ENCODE measurements around the gene TMF1. TPM values are rescaled to one million over a fixed set of nuclear protein-coding genes. Genes with fewer than 3 reads are reported as not detected.

The TMF1 gene
- total RNA-seq, 1 donor from 2014 or later, result 35.7 TPM

DNA sequence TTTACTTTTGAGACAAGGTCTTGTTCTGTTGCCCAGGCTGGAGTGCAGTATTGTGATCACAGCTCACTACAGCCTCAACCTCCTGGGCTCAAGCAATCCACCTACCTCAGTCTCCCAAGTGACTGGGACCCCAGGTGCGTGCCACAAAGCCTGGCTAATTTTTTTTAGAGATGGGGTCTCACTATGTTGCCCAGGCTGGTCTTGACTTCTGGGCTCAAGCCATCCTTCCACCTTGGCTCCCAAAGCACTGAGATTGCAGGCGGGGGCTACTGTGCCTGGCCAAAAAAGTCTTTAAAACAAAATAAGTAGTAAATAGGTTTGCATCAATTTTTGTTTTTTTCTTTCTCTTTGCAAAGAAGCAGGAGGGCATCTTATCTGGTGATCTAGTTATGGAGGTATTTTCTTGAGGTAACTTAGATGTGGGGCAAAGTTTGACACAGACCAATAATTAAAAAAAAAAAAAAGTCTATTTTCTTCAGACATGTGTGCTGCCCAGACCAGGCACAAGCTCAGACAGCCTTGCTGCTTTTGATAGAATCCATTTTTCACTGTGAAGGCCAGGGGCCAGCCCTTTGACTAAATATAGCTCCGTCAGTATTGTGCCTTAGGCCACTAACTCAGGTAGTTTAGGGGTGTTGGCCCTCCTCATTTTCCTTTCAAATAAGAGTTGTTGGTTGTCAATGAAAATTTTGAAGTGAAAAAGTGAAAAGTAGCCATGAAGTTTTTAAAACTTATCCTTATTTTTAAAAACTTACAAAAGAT, 35.1 kb upstream of the TMF1 start:
- H3K27me3 Mint-ChIP-seq (ENCODE audit: low read depth), result no peaks in the 10 kb centered on the region
- intact Hi-C loops (cut with micrococcal nuclease), result loop anchor here (10.0 kb wide), 1 partner anchor 1432 kb away; the partner anchor contains the start of gene SUCLG2
- no peak for DNase-seq (ENCODE audit: low spot score)
- H3K27ac Mint-ChIP-seq, result peak overlapping the region; percentile 88
- H3K4me1 Mint-ChIP-seq (ENCODE audit: low read depth), result peaks cover 60% of the 10 kb centered on the region
- H3K4me3 Mint-ChIP-seq (ENCODE audit: low read depth), result peak overlapping the region; percentile 86
- peaks cover 56% of the 10 kb centered on the region for H3K36me3 Mint-ChIP-seq (ENCODE audit: low read depth)
- no peaks in the 10 kb centered on the region for H3K9me3 Mint-ChIP-seq

GRCh38 chr3:69085833-69086722, 33.9 kb upstream of the TMF1 start:
- H3K27me3 Mint-ChIP-seq (ENCODE audit: low read depth), result no peaks in the 10 kb centered on the region
- H3K36me3 Mint-ChIP-seq (ENCODE audit: low read depth), result peaks cover 47% of the 10 kb centered on the region
- H3K4me1 Mint-ChIP-seq (ENCODE audit: low read depth), result peaks cover 61% of the 10 kb centered on the region
- intact Hi-C loops (cut with micrococcal nuclease), result loop anchor here (2.0 to 10.0 kb wide), 2 partner anchors 73 to 1431 kb away; partner anchors contain the start of genes EOGT and SUCLG2
- H3K9me3 Mint-ChIP-seq, result no peaks in the 10 kb centered on the region
- peak overlapping the region; percentile 98 for H3K27ac Mint-ChIP-seq
- H3K4me3 Mint-ChIP-seq (ENCODE audit: low read depth), result peak overlapping the region; percentile 96
- DNase-seq (ENCODE audit: low spot score), result peak; percentile 40

DNA sequence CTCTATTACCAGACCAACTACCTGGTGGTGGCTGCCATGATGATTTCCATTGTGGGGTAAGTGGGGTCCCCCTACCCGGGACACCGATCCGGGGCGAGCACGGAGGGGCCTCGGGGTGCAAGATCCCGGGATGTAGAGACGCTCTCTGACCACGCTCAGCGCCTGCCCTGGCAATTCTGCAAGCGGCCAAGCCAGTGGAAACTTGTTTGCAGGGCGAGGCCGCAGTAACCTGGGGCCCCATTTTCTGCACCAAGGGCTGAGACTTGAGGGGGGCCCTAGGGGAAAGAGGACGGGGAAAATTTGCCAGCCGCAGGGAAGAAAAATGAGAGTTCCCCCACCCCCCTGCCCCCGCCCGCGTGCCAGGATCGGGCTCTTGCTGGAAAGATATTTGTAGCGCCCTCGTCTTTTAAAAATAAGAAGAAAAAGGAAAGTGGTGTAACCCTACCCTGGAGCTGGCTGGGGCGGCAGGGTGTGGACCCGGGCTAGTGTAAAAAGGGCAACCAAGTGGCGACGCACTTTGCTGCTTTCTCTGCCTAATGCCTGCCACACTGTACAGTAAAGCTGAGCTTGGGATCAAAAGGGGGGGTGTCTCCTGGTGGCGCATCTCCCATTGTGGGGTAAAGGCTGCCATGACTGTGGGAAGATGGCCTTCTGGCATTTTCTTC, 33.2 kb upstream of the TMF1 start:
- DNase-seq (ENCODE audit: low spot score), result no peak
- Mint-ChIP-seq H3K9me3 (no peaks in the 10 kb centered on the region), H3K36me3 (ENCODE audit: low read depth) (peaks cover 40% of the 10 kb centered on the region), H3K4me1 (ENCODE audit: low read depth) (peaks cover 60% of the 10 kb centered on the region), H3K27ac (peak overlapping the region; percentile 98), H3K27me3 (ENCODE audit: low read depth) (no peaks in the 10 kb centered on the region), H3K4me3 (ENCODE audit: low read depth) (peak overlapping the region; percentile 96)
- intact Hi-C loops (cut with micrococcal nuclease), result loop anchor here (2.0 to 10.0 kb wide), 2 partner anchors 72 to 1430 kb away; partner anchors contain the start of genes EOGT and SUCLG2

DNA sequence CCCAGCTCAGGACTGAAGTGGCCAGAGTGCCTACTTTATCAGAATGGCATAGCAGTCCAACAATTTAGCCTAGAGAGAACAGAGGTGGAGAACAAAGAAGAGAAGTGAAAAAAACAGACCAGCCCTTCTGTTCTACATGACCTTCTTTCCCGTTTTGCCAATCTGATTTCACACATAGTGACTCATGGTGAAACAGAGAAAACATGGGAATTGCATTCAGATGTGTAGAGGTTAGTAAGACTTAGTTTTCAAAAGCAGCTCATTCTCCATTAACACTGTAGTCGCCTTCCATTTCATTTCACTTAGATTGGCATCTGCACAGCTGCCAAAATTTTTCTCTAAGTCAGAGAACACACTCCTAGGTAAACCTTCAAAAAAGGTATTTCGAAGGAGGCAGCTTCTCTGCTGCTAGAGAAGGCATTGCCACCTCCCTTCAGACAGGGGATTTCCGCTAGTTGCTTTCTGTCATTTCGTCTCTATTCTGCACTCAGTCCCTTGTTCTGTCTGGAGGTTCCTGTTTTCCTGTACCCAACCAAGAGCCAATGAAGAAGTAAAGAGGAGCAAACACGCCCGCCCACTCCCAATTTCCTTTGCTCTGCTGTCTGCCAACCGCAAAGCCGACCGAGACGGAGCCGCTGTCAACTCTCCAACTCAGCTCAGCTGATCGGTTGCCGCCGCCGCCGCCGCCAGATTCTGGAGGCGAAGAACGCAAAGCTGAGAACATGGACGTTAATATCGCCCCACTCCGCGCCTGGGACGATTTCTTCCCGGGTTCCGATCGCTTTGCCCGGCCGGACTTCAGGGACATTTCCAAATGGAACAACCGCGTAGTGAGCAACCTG, 32.4 kb upstream of the TMF1 start, which contains the start of gene ARL6IP5:
Gene ARL6IP5 (plus strand): TSS at position 612 of the 842 bp plus-strand sequence. CDS start 111 bp downstream, at position 723.
- Mint-ChIP-seq H3K4me1 (ENCODE audit: low read depth) (peaks cover 53% of the 10 kb centered on the region), H3K9me3 (no peaks in the 10 kb centered on the region), H3K36me3 (ENCODE audit: low read depth) (peaks cover 34% of the 10 kb centered on the region), H3K27ac (peak within 1 kb of the TSS; percentile 98), H3K4me3 (ENCODE audit: low read depth) (peak within 1 kb of the TSS; percentile 96), H3K27me3 (ENCODE audit: low read depth) (no peaks in the 10 kb centered on the region)
- peak; percentile 89 for DNase-seq (ENCODE audit: low spot score)
- intact Hi-C loops (cut with micrococcal nuclease), result loop anchor here (1.0 to 10.0 kb wide), 5 partner anchors 10 to 1430 kb away; partner anchors contain the start of genes EOGT, SUCLG2 and TMF1

GRCh38 chr3:69082805-69083204, 30.7 kb upstream of the TMF1 start:
- Mint-ChIP-seq H3K36me3 (ENCODE audit: low read depth) (peaks cover 31% of the 10 kb centered on the region), H3K27me3 (ENCODE audit: low read depth) (no peaks in the 10 kb centered on the region), H3K4me1 (ENCODE audit: low read depth) (peaks cover 53% of the 10 kb centered on the region), H3K4me3 (ENCODE audit: low read depth) (peak overlapping the region; percentile 49), H3K27ac (peak overlapping the region; percentile 98), H3K9me3 (no peaks in the 10 kb centered on the region)
- intact Hi-C loops (cut with micrococcal nuclease), result loop anchor here (1.0 to 10.0 kb wide), 6 partner anchors 24 to 1428 kb away; partner anchors contain the start of gene SUCLG2
- peak; percentile 47 for DNase-seq (ENCODE audit: low spot score)

DNA sequence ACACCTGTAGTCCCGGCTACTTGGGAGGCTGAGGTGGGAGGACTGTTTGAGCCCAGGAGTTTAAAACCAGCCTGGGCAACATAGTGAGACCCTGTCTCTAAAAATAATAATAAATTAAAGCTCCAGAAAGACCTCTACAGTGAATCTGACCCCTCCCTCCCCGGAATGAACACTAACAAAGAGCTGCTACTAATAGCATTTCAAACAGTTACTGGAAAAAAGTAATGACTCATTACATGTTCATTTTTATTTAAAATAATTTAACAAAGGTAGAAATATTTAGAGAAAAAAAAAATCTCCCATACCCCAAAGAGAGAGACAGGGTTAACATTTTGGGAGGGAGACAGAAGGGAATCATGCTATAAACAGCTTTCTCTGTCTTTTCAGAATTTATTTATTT, 30.2 kb upstream of the TMF1 start:
- intact Hi-C loops (cut with micrococcal nuclease), result loop anchor here (1.0 to 10.0 kb wide), 5 partner anchors 23 to 1428 kb away; partner anchors contain the start of gene SUCLG2
- H3K27ac Mint-ChIP-seq, result peak overlapping the region; percentile 98
- no peak for DNase-seq (ENCODE audit: low spot score)
- no peaks in the 10 kb centered on the region for H3K9me3 Mint-ChIP-seq
- H3K4me1 Mint-ChIP-seq (ENCODE audit: low read depth), result peaks cover 55% of the 10 kb centered on the region
- H3K4me3 Mint-ChIP-seq (ENCODE audit: low read depth), result peak overlapping the region; percentile 73
- peaks cover 34% of the 10 kb centered on the region for H3K36me3 Mint-ChIP-seq (ENCODE audit: low read depth)
- no peaks in the 10 kb centered on the region for H3K27me3 Mint-ChIP-seq (ENCODE audit: low read depth)

DNA sequence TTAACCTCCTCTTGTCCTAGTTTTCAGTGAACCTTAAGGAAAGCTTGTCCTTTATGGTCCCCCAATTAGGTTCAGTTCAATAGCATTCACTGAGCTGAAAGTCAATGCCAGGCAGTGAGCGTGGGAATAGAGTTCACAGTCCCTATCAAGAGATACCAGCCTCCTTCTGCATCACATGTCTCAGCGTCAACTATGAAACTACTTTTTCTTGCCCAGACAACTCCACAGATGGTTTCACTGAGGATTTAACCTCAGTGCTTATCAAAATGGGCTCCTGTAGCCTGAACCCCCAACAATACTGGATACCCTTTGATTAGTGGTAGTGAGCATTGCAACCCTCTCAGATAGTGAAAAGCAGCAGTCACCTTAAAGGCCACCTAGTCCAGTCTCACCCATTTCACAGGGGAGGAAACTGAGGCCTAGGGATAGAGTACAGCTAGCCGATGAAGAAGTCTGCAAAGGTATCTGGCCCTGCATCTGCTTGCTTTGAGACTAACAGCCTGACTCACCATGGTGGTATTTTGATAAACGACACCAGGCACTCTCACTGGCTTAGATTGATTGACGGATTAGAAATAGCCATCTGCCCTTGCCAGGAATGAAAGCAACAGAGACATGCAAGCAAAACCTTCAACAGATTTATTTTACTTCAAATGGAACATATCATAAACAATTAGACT, 29.6 kb upstream of the TMF1 start:
- Mint-ChIP-seq H3K36me3 (ENCODE audit: low read depth) (peaks cover 35% of the 10 kb centered on the region), H3K27ac (peak overlapping the region; percentile 98), H3K27me3 (ENCODE audit: low read depth) (no peaks in the 10 kb centered on the region), H3K9me3 (no peaks in the 10 kb centered on the region), H3K4me1 (ENCODE audit: low read depth) (peaks cover 58% of the 10 kb centered on the region), H3K4me3 (ENCODE audit: low read depth) (peak overlapping the region; percentile 73)
- DNase-seq (ENCODE audit: low spot score), result no peak
- intact Hi-C loops (cut with micrococcal nuclease), result loop anchor here (1.0 to 10.0 kb wide), 5 partner anchors 22 to 1427 kb away; partner anchors contain the start of gene SUCLG2

GRCh38 chr3:69080233-69080920, 28.2 kb upstream of the TMF1 start, which contains the start of gene UBA3:
TSS of gene UBA3 (minus strand) at chr3:69080365. CDS start at chr3:69080353, 12 bp downstream.
- peak within 1 kb of the TSS; percentile 83 for H3K4me3 Mint-ChIP-seq (ENCODE audit: low read depth)

GRCh38 chr3:69079269-69080159, 27.4 kb upstream of the TMF1 start:
- peaks cover 58% of the 10 kb centered on the region for H3K4me1 Mint-ChIP-seq (ENCODE audit: low read depth)

More at GRCh38 chr3:69080233-69080920, 28.2 kb upstream of the TMF1 start, which contains the start of gene UBA3:
- Mint-ChIP-seq H3K4me1 (ENCODE audit: low read depth) (peaks cover 60% of the 10 kb centered on the region), H3K27me3 (ENCODE audit: low read depth) (no peaks in the 10 kb centered on the region), H3K36me3 (ENCODE audit: low read depth) (peaks cover 30% of the 10 kb centered on the region), H3K27ac (peak within 1 kb of the TSS; percentile 98), H3K9me3 (no peaks in the 10 kb centered on the region)
- peak; percentile 81 for DNase-seq (ENCODE audit: low spot score)
- intact Hi-C loops (cut with micrococcal nuclease), result loop anchor here (1.0 to 10.0 kb wide), 3 partner anchors 15 to 1426 kb away; partner anchors contain the start of gene SUCLG2

DNA sequence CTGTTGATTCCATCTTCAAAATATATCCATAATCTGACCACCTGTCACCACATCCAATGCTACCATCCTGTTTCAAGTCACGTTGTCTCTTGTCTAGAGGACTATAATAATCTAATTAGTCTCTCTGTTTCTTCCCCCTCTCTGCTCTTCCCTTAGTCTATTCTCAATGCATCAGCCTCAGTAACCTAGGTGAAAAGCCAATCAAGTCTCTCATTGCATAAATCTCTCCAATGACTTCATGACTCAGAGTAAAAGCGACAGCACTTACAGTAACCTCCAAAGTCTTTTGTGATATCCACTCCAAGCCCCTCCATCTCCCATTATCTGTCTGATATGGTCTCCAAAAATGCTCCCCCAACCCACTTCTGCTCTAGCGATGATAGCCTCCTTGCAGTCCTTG, 20.8 kb upstream of the TMF1 start:
- intact Hi-C loops (cut with micrococcal nuclease), result no loop called here
- no peak for DNase-seq (ENCODE audit: low spot score)
- Mint-ChIP-seq H3K4me1 (ENCODE audit: low read depth) (peaks cover 36% of the 10 kb centered on the region), H3K4me3 (ENCODE audit: low read depth) (no peak overlapping the region), H3K27ac (peak overlapping the region; percentile 0), H3K36me3 (ENCODE audit: low read depth) (peaks cover 55% of the 10 kb centered on the region), H3K9me3 (no peaks in the 10 kb centered on the region), H3K27me3 (ENCODE audit: low read depth) (no peaks in the 10 kb centered on the region)

More at GRCh38 chr3:69079269-69080159, 27.4 kb upstream of the TMF1 start:
- H3K36me3 Mint-ChIP-seq (ENCODE audit: low read depth), result peaks cover 29% of the 10 kb centered on the region
- peak overlapping the region; percentile 83 for H3K4me3 Mint-ChIP-seq (ENCODE audit: low read depth)
- H3K27me3 Mint-ChIP-seq (ENCODE audit: low read depth), result no peaks in the 10 kb centered on the region
- H3K27ac Mint-ChIP-seq, result peak overlapping the region; percentile 67
- no peak for DNase-seq (ENCODE audit: low spot score)
- no peaks in the 10 kb centered on the region for H3K9me3 Mint-ChIP-seq
- intact Hi-C loops (cut with micrococcal nuclease), result loop anchor here (1.0 to 10.0 kb wide), 3 partner anchors 14 to 1425 kb away; partner anchors contain the start of gene SUCLG2
